GM19328 (cell line): ENCODE results near the gene SYNE2.

ENCODE experiments used
- ATAC-seq: cut with Tn5 transposase; IDR thresholded peaks from one replicate; pipeline ENCODE4 v1.9.1; 2021; ENCODE audit warnings: mild to moderate bottlenecking, moderate library complexity; ENCODE audit not compliant: unreplicated experiment

The SYNE2 gene

DNA sequence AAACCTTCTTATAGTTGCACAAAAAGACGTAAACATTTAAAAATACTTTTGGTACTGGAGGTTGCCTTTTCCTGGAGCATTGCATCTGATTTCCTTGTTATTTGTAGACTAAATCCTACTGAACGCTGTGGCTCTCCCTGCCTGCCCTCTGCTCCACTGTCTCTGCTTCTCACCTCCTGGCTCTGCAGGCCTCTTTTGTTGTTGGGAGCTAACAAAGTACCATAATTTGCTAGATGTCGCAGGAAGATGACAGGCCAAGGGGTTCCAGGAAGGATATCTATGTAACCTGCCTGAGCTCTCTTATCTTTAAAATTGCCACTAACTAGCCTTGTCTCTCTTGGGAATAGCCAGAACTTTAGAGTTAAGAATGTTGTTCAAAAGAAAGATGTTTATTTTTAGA is 21.4 kb downstream of the SYNE2 start:
- ATAC-seq = no peak

DNA sequence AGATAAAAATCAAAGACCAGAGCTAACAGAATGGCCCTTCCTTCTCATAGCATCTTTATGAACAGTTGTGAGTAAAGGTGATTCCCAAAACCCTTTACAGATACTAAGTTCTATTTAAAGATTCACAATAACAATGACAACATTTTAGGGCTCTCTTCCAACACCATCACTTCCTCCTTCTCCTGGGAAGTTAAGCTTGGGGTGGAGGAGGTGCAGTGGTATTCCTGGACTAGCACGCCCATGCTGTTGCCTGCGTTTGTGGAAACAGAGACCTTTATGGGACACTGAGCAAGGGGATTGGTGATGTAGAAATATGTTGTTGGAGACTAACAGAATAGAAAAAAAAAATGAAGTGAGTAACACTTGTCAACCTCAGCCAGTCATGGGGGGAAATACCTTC is 22.5 kb downstream of the SYNE2 start:
- ATAC-seq = no peak

DNA sequence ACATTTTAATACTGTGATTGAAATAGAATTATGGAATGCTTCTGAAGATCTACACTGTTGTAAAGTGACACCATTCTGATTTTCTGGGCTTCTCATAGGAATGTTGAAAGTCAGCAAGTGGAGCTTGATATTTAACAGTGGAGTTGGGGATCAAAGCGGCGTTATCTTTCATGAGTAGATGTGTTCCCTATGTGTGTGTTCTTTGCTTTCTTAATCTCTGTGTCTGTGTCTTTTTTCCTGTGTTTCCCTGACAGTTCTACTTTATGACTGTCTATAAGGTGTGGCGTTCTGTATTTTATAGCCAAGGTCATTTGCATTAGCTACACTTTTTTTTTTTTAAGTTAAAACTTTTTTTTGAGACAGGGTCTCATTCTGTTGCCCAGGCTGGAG is 24.7 kb downstream of the SYNE2 start:
- no peak for ATAC-seq

DNA sequence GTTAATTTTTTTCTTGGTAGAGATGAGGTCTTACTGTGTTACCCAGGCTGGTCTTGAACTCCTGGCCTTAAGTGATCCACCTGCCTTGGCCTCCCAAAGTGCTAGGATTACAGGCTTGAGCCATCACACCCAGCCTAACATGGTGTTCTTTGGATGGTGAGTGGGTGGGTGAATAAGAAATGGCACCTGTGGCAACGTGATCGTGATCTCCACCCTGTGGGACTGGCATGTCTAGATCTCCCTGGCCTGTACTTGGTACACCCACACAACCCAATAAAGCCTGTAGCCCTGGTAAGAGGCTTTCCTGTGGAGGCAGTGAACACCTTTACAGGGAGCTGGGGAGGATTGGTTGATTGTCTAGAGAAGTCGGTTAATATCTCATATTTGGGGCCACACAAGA is 25.2 kb downstream of the SYNE2 start:
- no peak for ATAC-seq

DNA sequence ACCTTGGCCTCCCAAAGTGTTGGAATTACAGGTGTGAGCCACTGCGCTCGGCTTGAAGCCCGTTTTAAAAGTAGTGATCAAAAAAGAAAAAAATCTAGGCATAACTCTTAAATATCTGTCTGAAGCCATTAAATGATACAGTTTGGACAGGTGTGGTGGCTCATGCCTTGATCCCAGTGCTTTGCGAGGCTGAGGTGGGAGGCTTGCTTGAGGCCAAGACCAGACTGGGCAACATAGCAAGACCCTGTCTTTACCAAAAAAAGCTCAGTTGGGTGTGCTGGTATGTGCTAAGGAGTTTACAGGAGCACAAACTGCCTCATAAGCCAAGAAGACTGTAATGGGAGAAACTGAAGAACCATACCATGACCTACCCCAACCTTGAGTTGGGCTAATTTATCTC is 26.0 kb downstream of the SYNE2 start:
- no peak for ATAC-seq

DNA sequence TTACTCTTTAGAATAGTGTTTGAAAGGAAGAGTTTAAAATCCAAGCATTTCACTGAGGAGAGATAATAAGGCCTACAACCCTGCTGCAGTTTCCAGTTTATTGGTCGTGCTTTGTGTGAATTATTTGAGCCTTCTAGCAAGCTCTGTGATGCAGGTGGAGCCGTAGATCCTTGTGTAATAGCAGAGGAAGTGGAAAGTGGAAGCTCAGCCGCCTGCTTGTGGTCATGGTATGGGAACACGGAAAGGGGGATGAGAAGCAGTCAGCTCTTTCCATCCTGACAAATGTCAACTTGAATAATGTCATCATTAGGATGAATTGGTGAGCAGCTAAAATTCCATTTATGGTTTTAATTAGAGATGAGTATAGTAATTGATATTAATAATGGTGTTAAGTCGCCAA is 29.1 kb downstream of the SYNE2 start:
- ATAC-seq = no peak

DNA sequence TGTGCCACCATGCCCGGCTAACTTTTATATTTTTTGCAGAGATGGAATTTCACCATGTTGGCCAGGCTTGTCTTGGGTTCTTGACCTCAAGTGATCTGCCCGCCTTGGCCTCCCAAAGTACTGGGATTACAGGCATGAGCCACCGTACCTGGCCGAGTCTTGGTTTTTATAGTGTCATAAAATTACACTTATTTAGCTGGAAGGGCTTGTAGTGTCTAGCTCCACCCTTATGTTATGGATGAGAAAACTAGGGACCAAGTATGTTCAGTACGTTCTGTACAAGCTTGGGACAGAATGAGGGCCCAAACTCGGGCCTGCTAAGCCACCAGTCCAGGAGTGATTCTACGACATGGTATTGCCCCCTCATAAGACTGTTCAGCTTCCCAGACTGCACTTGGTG is 35.1 kb downstream of the SYNE2 start:
- ATAC-seq = no peak

DNA sequence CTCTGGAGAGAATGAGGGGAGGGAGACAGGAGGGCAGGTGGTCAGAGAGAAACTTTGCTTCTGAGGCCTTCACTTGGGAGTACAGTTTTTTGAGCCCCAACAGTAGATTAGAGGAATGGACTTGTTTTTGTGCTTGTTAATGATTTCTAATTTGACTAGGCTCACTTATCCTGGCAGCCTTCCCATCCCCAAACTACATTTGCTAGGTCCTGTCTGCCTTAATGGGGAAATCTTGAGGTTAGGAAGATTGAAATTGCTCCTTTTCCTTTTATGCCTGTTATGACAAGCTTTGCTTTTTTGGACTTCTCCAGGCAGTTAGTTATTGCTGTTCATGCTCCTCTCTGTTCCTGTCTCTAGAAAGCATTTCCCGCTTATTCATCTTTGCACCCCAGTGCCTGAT is 37.7 kb downstream of the SYNE2 start:
- ATAC-seq = no peak

DNA sequence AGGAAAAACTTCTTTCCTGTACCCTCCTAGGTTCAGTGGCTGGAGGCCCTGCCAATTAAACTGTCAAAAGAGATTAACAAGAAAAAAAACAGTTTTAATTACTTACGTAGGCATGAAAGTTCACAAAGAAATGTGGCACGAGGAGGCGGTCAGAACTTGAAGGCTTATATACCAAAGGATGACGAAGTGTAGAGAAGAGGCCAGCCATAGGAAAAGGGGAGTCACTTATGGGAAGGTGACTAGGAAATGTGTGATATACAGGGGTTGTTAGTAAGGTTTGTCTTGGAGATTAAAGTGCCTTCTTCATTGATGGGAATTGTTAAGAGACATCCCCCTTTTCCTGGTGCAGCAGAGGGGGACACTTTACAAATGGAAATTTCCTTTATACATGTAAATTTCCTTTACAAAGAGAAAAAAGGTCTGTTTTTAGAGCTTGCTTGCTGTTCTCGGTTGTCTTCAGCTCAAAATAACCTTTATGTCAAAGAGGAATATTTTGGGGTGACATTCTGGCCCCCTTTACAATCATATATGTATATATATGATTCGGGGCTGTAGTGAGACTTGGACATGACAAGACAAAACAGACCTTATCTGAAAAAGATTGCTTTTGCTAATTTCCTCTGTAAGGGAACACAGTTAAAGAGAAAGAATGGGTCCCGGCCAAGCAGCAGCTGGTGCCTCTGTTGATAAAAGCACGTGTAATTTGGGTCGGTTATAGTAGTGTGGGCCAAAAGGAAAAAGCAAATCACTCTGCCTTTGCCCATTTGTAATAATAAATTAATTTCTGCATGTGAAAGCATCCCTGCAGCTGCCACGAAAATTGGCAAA is 38.6 kb downstream of the SYNE2 start:
- no peak for ATAC-seq

DNA sequence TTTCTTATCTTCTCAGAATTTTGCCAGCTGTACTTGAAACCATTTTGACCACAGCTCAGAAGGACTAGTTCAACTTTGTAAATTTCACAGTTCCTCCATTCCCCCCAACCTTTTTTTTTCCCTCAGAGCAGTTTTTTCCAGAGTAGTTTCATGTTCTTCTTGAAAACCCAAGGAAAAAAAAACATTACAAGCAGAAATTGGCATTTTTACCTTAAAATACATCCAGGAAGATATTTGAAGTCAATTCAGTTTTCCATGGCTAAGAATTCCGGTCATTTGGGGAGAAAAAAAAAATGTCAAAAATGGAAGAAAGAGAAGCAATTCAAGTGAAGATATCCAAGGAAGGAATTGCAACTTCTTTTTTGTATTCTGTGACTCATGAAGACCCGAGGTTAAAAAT is 39.5 kb downstream of the SYNE2 start:
- ATAC-seq = no peak

DNA sequence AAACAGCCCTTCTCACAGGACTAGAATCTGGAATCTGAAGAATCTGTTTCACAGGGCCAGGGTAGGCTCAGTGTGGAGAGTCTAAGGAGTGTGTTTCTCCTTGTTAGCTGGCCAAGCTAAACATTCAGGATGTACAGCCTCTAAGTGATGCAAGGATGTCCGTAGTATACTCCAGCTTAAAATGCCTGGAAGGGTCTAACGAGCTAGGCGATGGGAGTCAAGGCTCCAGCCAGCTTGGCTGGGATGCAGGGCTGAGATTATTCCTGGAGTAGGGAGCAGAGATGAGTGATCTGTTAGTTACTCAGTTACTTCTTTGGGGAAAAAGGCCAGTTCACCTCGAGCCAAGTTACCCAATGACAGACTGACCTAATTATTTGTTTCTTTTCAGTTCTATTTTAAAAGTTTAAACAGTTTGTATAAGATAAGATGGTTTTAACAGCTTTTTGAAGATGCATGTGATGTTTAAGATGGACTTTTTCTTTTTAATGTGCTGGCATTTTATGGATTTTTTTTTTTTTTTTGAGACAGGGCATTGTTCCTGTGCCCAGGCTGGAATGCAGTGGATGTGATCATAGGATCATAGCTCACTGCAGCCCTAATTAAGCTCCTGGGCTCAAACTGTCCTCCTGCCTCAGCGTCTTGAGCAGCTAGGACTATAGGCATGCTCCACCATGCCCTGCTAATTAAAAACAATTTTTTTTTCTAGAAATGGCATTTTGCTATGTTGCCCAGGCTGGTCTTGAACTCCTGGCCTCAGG is 41.1 kb downstream of the SYNE2 start:
- ATAC-seq = no peak

DNA sequence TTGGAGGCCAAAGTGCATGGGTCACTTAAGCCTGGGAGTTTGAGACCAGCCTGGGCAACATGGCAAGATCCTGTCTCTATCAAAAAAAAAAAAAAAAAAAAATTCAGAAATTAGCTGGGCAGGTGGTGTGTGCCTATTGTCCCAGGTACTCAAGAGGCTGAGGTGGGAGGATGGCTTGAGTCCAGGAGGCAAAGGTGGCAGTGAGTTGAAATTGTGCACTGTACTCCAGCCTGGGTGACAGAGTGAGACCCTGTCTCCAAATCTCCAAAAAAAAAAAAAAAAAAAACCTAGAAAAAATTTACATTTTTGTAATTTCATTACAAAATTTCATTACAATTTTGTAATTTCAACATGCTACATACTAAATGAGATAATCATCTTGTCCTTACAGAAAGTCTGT is 42.7 kb downstream of the SYNE2 start:
- no peak for ATAC-seq

DNA sequence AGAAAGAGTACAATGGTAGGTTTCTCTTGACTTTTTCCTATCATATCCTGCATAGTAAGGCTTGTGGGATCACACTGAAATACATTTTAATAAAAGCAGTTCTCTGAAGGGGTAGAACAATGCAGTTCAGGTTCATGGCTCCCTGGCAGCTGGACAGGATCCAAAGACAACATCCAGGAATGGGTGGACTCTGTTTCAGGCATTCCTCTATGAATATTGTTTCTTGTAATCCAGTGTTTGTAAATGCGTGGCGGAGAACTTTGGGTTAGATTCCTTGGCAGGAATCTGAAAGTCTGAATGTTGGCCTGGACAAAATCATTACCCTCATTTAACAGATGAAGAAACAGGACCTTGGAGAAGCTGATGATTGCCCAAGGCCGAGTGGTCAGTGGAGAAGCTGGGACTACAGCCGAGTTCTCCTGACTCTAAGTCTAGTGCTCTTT is 43.5 kb downstream of the SYNE2 start:
- no peak for ATAC-seq

DNA sequence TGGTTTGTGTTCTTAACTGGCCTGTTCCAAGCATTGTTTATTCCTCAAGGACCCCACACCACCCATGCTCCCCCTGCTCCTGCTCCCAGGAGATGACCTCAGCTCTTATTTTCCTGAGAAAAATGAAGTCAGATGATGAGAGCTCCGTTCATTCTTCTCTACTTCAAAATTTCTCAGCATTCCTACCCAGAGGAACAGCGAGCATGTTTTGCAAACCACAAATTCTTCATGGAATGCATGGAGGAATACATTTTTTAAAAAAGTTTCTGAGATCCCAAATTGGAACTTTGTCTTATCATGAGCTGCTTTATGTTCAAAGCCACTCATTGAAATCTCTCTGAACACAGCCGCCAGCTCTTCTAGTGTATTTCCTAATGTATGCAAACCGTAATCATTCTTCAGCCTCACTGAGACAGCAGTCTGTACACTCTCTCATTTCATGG is 44.9 kb downstream of the SYNE2 start:
- ATAC-seq = no peak

DNA sequence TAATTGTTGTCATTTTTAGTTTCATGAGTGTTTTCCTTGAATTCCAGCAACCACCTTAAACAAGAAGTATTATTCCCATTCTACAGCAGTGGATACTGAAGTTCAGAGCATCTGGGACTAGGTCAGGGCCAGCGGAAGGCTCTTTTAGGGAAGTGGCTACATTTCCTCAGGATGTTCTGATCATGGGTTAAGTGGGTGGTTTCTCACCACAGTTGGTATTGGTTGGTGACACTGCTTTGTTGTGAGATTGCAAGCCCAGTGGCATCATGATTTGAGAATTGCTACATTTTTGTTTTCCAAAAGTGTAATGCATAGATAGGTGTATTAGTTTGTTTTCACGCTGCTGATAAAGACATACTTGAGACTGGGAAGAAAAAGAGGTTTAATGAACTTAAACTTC is 47.1 kb downstream of the SYNE2 start:
- ATAC-seq = no peak

DNA sequence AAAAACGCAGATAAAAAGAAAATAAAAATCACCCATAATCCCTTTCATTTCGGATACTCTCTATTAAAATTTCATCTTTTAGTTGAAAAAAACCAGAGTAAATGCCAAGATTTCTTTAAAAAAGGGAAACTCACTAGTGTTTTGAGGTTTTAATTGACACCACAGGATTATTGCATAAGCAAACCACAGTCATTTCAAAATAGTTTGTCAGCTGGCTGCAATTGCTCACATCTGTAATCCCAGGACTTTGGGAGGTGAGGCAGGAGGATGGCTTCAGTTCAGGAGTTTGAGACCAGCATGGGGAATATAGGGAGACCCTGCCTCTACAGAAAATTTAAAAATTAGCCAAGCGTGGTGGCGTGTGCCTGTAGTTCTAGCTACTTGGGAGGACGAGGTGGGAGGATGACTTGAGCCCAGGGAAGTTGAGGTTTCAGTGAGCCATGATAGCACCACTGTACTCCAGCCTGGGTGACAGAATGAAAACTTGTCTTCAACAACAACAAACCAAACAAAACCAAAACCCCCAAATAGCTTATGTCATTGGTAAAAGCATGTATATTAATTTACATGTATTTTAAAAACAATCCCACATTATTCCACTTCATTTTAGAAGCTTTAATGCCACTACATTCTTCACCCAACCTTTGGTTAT is 48.8 kb downstream of the SYNE2 start:
- no peak for ATAC-seq

DNA sequence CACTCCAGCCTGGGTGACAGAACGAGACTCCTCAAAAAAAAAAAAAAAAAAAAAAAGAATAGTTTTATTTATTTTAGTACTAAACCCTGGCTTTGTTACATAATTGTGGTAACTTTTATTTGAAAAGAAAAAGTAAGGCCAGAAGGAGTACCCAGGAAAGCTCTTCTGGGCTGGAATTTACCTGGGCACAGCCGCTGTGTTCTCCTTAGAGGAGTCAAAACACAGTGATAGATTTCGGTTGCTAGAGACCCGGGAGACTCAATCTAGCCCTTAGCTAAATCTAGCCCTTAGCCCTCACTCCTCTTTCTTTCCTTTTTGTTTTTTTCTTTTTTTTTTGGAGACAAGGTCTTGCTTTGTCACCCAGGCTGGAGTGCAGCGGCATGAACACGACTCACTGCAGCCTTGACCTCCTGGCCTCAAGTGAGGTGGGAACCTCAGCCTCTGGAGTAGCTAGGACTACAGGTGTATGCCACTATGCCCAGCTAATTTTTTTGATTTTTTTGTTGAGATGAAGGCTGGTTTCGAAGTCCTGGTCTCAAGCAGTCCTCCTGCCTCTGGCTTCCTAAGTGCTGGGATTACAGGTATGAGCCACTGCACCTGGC is 49.7 kb downstream of the SYNE2 start:
- ATAC-seq = no peak

DNA sequence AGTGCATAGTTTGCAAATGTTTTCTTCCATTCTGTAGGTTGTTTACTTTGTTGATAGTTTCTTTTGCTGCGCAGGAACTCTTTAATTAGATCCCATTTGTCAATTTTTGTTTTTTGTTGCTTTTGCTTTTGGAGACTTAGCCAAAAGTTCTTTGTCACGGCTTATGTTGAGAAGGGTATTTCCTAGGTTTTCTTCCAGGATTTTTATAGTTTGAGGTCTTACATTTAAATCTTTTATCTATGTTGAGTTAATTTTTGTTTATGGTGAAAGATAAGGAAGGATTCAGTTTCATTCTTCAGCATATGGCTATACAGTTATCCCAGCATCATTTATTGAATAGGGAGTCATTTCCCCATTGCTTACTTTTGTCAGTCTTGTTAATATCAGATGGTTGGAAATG is 51.9 kb downstream of the SYNE2 start:
- no peak for ATAC-seq

DNA sequence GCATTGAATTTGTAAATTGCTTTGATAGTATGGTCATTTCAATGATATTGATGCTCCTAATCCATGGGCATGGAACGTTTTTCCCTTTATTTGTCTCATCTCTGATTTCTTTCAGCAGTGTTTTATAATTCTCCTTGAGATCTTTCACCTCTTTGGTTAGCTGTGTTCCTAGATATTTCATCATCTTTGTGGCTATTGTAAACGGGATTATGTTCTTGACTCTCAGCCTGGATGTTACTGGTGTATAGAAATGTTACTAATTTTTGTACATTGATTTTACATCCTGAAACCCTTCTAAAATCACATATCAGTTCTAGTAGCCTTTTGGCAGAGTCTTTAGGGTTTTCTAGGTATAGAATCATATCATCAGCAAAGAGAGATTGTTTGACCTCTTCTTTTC is 52.6 kb downstream of the SYNE2 start:
- no peak for ATAC-seq

DNA sequence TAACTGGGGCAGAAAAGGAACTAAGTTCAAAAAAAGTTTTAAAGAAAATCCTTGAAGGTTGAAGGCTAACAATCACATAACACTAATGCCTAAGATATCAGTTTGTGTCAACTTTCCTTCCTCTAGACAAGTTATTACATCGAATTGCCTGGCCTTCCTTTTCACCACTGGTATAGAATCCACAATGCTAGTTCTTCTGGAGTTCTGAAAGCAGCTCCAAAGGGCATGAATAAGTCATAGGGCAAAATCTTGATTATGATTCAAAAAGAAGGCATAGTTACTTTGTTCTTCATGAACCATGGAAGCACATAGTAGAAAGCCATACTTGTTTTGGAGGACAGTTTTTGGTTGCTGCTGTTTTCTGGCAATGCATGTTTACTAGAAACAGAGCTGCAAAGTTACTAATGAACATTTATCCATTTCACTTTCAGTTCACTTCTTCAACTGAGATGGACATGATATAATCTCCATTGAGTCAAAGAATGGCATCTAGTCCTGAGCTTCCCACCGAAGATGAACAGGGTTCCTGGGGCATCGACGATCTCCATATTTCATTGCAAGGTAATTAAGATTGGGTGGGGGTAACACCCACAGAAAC is 56.0 kb downstream of the SYNE2 start:
- ATAC-seq = no peak

DNA sequence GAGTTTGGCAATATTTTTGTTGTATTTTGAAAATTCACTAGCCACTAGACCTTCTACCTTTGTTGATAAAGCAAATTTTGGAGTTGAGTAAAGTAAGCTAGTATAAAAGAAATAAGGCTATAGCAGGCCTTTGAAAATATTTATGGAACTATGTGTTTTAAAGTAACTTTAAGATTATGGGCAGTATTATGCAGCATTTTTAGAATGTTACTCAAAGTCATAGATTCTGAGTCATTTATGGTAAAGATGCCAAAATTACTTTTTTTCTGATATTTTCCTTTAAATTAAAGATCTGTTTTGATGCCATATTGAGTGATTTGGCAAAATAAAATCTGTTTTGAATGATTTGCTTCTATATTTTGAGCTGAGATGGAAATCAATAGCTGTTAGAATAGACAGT is 57.2 kb downstream of the SYNE2 start:
- ATAC-seq = no peak
